ENCODE measurements around the gene PJVK. TPM values are rescaled to one million over a fixed set of nuclear protein-coding genes. Genes with fewer than 3 reads are reported as not detected.

The PJVK gene
- total and polyA plus RNA-seq, 9 of the 15 experiments (the other 6 are each of a cell fraction or from before 2014, with no cell fraction given), result 0.11 to 1.5 (median 0.73) TPM

GRCh38 chr2:178413472-178414265 lies 37.5 kb upstream of the PJVK start (continued):
- TF ChIP-seq ZMIZ1 (IDR thresholded peaks at IDR 0.05; ENCODE audit: low read depth in 2 of 2, low read length in 2 of 2) (no peak), NR2C1 (IDR thresholded peaks at IDR 0.05) (no peak), NR2C1 (tag; IDR thresholded peaks at IDR 0.05) (peak; percentile 36; the same call in 1 of the 2 replicates), NR2C2 (CRISPR knock-in tag; IDR thresholded peaks at IDR 0.05) (peak; percentile 52; the same call in 1 of the 2 replicates), NR2C2 (tag; IDR thresholded peaks at IDR 0.05) (no peak), POLR2H (tag; IDR thresholded peaks at IDR 0.05; ENCODE audit: low read depth) (peak; percentile 71; the same call in 1 of the 2 replicates), FOXM1 (IDR thresholded peaks at IDR 0.05; ENCODE audit: low read depth) (0 out of 2 replicates have a peak, but pooled peaks have one; percentile 2), FOXM1 (CRISPR knock-in tag; IDR thresholded peaks at IDR 0.05; ENCODE audit: low read depth) (no peak; the same call in 1 of the 2 replicates), ZNF740 (CRISPR knock-in tag; IDR thresholded peaks at IDR 0.05) (peak; percentile 78), ZNF740 (tag; IDR thresholded peaks at IDR 0.05) (no peak), MTA3 (IDR thresholded peaks at IDR 0.05; ENCODE audit: borderline replicate concordance) (0 out of 2 replicates have a peak, but pooled peaks have one; percentile 65), STAT5B (CRISPR knock-in tag; IDR thresholded peaks at IDR 0.05) (no peak), CGGBP1 (CRISPR knock-in tag; IDR thresholded peaks at IDR 0.05) (peak; percentile 57; the same call in 1 of the 2 replicates), ZNF398 (CRISPR knock-in tag; IDR thresholded peaks at IDR 0.05) (no peak), ZNF592 (IDR thresholded peaks at IDR 0.05) (peak; percentile 76)

Data from K562 (cell line).